Measurements from ENCODE around the gene CKAP2L.

Gene CKAP2L

DNA sequence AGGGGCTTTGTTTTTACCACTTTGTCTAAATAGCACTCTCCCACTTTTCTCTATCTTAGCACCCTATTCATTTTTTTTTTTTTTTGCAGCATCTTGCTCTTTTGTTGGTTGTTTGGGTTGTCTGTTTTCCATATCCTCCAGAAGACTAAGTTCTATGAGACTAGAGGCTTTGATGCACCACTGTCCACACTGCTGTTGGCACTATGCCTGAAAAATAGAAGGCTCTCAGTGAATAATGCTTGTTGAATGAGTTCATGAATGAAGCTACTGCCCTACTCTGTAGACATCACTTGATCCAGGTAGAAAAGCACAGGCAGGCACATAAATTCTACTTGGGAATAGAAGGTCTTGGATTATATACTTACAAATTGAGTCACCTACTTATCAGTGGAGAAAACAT lies 12.6 kb upstream of the CKAP2L start:
- TF ChIP-seq, protein P1, sequence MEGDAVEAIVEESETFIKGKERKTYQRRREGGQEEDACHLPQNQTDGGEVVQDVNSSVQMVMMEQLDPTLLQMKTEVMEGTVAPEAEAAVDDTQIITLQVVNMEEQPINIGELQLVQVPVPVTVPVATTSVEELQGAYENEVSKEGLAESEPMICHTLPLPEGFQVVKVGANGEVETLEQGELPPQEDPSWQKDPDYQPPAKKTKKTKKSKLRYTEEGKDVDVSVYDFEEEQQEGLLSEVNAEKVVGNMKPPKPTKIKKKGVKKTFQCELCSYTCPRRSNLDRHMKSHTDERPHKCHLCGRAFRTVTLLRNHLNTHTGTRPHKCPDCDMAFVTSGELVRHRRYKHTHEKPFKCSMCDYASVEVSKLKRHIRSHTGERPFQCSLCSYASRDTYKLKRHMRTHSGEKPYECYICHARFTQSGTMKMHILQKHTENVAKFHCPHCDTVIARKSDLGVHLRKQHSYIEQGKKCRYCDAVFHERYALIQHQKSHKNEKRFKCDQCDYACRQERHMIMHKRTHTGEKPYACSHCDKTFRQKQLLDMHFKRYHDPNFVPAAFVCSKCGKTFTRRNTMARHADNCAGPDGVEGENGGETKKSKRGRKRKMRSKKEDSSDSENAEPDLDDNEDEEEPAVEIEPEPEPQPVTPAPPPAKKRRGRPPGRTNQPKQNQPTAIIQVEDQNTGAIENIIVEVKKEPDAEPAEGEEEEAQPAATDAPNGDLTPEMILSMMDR (IDR thresholded peaks at IDR 0.05; ENCODE audit: low read depth, low read length, missing control alignments): no peak

DNA sequence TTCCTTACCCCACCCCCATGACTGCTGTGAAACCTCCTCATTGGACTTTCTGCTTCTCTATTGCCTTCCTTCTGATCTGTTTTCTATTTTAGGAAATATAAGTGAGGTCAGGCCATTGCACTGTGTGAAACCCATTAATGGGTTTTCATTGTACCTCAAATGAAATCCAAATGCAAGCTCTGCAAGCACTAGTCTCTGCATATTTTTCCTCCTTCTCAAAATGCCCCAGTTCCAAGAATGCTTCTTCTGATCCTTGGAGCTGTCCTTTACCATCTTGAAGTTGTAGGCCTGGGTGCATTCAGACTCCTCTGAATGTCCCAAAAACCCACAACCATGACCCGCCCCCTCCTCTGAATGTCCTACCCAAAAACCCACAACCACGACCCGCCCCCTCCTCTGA lies 11.7 kb upstream of the CKAP2L start:
- DNase-seq (ENCODE audit: low read depth): no peak
- in situ Hi-C loops (cut with HindIII; ENCODE audit: low sequenced_read_pairs): no loop called here

More for the DNA sequence above, 12.6 kb upstream of the CKAP2L start:
- in situ Hi-C loops (cut with HindIII; ENCODE audit: low sequenced_read_pairs): no loop called here
- H3K4me3 ChIP-seq (ENCODE audit: low read depth, low read length): no peak overlapping the region
- DNase-seq (ENCODE audit: low read depth): no peak

DNA sequence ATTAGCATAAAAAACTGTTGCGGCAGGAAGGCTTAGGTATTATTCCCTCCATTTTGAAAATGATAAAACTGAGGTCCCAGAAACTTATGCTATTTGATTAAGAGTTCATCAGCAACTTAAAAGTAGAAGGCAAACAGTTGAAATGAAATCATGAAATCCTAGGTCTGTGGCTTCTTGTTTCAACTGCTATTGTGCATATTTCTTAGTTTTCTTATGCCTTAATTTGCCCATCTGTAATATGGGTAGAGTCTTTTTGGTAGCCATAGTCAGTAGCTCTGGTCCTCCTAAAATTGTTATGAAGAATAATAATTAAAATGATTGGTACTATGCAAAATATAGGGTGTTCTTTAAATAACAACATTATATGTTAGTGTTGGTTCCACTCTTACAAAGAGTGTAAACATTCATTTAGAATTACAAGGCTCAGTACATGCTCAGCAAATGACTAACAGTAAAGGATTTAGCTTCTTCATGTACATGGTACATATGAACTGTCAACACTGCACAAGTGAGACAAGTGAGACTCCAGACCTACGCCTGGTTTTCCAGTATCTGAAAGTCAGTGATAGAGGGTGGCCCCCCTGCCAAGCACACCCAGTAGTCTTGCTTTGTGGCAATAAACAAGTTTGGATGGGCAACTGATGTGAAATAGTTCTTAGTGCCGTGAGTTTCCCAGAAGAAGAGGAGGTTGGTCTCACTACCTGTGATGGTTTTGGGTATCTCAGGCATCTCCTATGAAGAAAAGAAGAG lies 10.3 kb upstream of the CKAP2L start:
- in situ Hi-C loops (cut with HindIII; ENCODE audit: low sequenced_read_pairs): no loop called here
- TF ChIP-seq, protein P1 (IDR thresholded peaks at IDR 0.05; ENCODE audit: low read depth, low read length, missing control alignments): no peak

More for the DNA sequence above, 11.7 kb upstream of the CKAP2L start:
- TF ChIP-seq, protein P1 (IDR thresholded peaks at IDR 0.05; ENCODE audit: low read depth, low read length, missing control alignments): no peak
- no peak overlapping the region for H3K4me3 ChIP-seq (ENCODE audit: low read depth, low read length)

DNA sequence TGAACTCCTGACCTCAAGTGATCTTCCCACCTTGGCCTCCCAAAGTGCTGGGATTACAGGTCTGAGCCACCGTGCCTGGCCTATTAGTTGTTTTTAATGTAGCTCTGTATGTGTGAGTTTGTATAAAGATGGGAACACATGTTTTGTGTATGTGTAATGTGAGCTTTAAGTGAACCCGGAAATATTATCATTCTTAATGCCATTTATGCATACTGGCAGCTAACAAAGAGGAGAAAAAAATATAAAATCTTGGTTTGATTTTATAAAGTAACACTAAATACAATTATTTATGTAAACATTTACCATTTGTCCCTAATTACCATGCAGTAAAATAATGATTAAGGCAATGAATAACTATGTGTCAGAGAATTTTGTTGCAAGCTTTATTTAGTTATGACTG lies 9.1 kb upstream of the CKAP2L start:
- no peak for DNase-seq (ENCODE audit: low read depth)
- TF ChIP-seq, protein P1 (IDR thresholded peaks at IDR 0.05; ENCODE audit: low read depth, low read length, missing control alignments): no peak
- H3K4me3 ChIP-seq (ENCODE audit: low read depth, low read length): no peak overlapping the region
- in situ Hi-C loops (cut with HindIII; ENCODE audit: low sequenced_read_pairs): no loop called here

More for the DNA sequence above, 10.3 kb upstream of the CKAP2L start:
- no peak for DNase-seq (ENCODE audit: low read depth)
- no peak overlapping the region for H3K4me3 ChIP-seq (ENCODE audit: low read depth, low read length)

DNA sequence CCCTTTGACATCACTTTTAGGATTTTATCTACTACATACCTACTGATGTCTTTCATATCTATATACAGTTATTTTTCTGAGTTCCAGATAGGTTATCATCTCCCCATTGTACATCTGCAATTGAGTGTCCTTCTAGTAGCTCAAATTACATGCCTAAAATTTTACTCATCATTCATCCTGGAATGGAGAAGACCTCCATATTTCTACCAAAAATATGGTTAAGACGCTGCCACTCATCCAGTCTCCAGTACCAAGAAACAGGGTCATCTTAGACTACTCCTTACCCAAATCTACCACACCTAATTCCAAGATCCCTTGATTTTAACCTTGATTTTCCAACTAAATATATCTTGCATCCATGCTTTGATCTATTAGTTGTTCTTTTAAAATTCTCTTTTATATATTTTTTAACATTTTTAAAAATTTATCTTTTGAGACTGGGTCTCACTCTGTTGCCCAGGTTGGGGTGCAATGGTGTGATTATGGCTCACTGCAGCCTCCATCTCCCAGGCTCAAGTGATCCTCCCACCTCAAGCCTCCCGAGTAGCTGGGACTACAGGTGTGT lies 8.6 kb upstream of the CKAP2L start:
- TF ChIP-seq, protein P1 (IDR thresholded peaks at IDR 0.05; ENCODE audit: low read depth, low read length, missing control alignments): no peak
- DNase-seq (ENCODE audit: low read depth): no peak
- in situ Hi-C loops (cut with HindIII; ENCODE audit: low sequenced_read_pairs): no loop called here
- H3K4me3 ChIP-seq (ENCODE audit: low read depth, low read length): no peak overlapping the region

DNA sequence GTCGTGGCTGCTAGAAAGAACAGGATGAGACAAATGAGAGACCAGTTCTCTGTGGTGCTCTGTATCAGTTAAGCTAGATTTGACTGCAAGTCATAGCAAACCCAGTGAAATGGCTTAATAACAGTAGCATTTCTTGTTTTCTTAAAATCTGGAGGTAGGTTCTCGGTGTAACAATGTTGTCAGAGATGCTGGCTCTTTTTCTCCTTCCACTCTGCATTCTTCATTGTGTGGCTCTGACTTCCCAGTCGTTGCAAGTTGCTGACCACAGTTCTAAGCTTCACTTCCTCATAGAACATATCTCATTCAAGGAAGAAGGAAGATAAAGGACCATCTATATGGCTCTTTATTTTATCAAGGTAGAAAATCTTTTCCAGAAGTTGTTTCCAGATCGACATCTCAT lies 7.9 kb upstream of the CKAP2L start:
- TF ChIP-seq, protein P1 (IDR thresholded peaks at IDR 0.05; ENCODE audit: low read depth, low read length, missing control alignments): no peak
- in situ Hi-C loops (cut with HindIII; ENCODE audit: low sequenced_read_pairs): no loop called here
- no peak for DNase-seq (ENCODE audit: low read depth)

More for the DNA sequence above, 7.9 kb upstream of the CKAP2L start:
- H3K4me3 ChIP-seq (ENCODE audit: low read depth, low read length): no peak overlapping the region
